Hepatic stellate cell (primary cell): Measurements from ENCODE around the gene NOL6.
A peak's percentile ranks its signal among the peaks of the same experiment; 100 is the strongest.

Source experiments
- DNase-seq: peaks from one replicate; pipeline ENCODE4 v3.0.0; 2011; ENCODE audit warnings: low spot score

Gene NOL6

DNA sequence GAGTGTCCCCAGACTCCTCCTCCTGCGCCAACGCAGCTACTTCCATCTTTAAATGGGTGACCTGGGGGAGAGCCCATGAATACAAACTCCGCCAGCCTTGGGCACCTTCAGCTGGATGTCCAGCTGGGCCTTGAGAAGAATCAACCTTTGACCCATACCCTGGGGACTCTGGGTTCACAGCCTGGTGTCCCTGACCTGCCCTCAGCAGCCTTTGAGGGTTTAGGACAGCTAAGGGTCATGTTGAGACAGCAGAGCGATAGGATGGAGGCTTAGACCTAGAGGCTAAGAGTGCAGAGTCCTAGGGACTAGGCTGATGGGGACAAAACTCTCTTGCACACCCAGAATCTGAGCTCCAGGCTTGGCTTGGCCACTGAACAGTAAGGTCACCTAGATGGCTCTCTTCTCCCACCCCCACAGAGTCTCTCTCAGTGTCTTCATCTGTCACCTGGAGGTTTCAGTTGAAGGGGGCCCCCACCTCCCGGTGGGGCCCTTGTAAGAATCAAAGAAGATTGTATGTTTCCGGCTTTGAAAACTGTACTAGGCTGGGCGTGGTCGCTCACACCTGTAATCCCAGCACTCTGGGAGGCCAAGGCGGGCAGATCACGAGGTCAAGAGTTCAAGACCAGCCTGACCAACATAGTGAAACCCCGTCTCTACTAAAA is 19.6 kb downstream of the NOL6 start:
- DNase-seq, result no peak

DNA sequence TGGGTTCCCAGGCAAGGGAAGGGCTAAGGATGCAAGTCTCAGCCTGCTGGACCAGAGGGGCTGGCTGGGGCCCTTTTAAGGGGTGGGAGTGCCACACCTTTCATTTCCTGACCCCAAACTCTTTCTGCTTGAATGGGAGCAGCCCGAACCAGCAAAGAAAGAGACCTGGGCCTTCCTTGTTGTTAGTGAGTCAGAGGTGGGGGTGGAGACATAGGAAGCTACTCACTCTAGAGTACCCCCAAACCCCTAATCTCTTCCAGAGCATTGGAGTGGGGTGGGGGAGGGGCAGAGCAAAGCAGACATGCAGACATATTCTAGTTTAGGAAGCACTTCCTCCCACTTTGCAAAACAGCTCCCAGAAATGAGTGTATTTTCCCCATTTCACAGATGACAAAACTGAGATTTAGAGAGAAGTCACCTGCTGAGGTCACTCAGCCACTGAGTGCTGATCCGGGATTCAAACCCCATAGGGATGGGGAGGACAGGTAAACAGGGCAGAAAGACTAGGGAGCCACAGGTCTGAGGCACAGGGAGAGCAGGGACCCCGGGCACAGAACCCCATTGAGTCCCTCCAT is 20.4 kb downstream of the NOL6 start:
- DNase-seq, result no peak

DNA sequence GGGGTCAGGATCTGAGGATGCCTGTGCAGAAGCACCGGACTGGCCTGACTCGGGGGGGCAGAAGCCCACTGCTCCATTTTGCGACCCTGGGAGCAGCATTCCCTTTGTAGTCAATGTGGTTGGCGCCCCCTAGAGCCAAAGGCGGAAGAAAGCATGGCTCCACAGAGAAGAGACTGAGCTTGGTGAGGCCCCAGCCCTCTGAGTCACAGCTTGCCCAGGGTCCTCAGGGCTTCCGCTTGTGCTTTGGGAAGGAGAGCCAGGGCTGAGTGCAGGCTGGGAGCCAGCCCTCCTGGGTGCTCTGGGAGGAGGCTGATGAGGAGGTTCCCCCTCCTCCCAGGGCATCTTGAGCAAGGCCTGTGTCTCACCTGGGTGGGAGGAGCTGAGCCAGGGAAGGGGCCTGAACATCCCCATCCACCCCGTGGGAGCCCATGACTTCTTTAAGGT is 20.9 kb downstream of the NOL6 start:
- DNase-seq, result peak; percentile 91

DNA sequence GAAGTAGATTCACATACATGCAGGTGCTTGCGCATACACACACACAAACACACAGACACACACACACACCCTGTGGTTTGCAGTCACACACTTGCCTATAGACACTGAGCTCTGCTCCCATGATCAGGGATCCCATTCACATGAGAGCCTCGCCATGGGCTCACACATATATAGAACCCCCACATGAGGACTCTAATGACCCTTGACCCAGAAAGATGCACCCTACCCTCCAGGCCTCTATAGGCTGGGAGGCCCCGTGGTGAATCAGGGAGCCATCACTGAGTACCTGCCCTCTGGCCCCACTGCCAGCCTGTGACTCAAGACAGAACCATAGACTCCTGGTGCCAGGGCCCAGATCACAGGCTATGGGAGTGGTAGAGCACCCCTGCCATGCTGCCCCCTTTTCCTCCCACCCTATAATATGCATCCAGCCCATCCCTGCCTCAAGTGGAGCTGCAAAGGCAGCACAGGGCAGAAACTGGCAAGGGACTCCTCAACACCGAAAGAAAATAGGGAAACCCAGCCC is 23.0 kb downstream of the NOL6 start:
- DNase-seq, result no peak

DNA sequence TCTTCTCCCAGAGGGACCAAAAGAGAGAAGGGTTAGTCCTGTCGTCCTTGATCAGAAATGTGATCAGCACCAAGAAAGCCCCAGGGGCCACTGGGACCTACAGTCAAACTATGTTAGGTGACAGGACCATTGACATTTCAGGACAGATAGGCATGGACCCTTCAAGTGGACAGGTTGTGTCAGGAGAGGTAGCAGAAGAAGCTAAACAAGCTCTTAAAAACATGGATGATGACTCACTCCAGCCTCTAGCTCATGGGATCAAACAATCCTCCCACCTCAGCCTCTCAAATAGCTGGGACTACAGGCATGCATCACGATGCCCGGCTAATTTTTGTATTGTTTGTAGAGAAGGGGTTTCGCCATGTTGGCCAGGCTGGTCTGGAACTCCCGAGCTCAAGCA is 24.0 kb downstream of the NOL6 start:
- DNase-seq, result no peak

DNA sequence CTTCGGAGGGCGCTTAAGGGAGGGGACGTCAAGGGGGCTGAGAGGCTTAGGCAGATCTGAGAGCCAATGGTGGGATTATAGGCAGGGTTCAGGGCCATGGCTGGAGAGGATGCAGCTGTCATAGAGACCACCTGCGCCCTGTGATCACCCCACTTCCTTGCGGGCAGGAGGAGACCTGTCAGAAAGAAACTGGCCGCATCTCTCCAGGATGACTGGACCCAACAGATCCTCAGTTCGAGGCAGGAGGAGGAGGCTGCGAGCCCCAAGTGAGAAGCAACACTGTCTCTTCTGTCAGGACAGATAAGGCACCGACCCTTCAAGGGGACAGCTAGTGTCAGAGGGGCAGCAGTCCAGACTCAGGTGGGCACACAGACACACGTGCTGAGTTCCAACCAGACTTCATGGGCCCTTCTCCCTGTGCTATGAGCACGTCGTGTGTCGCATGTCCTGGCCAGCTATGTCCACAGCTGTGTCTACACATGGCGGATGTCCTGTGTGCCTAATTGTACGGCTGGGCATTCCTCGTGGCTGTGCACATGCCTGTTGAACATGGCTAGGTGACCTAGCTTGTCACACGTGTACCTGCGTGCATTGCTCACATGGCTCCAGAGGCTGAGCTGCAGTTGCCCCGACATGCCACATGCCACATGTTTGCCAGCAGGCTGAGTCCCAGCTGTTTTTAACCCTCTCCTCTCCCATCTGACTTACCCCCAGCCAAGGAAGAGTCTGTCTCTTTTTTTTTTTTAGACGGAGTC is 25.7 kb downstream of the NOL6 start:
- DNase-seq, result no peak

DNA sequence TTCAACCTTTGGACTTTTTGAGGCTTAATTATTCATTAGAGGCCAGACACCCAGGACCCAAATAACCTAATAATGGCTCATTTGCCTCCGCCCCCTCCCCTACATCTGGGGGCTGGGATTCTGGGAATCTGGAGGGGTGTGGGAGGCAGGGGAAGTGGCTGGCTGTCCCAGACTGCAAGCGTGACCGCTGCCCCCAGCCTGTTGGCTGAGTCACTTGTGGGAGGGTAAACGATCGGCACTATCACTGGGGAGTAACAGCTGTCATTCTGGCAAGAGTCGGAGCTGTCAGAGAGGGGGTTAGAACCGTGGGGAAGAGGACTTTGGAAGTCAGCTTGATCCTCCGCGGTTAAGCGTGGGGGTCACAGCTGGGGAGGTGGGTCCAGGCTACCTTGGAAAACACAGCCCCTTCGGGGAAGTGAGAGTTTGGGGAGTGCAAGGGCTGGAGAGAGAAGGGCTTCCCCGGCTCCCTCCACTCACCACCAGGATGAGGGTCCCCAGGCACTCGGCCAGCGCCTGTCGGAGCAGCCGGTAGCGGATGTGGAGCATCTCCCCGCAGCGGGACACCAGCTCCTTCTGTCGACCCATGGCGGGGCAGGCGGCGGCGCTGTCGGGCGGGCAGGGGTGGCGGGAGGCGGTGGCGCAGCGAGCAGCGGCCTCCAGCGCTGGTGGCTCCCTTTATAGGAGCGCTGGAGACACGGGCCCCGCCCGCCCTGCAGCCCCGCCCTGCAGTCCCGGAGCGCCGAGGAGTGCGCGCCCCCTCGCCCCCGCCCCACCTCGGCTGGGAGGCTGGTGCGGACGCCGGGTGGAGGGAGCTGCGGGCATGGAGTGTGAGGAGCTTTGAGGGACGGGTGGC is 26.6 kb downstream of the NOL6 start, which contains the start of gene AQP3:
AQP3 (minus strand) TSS at position 648 of the 853 bp plus-strand sequence; CDS start at position 585, 63 bp downstream.
- DNase-seq, result peak; percentile 89

DNA sequence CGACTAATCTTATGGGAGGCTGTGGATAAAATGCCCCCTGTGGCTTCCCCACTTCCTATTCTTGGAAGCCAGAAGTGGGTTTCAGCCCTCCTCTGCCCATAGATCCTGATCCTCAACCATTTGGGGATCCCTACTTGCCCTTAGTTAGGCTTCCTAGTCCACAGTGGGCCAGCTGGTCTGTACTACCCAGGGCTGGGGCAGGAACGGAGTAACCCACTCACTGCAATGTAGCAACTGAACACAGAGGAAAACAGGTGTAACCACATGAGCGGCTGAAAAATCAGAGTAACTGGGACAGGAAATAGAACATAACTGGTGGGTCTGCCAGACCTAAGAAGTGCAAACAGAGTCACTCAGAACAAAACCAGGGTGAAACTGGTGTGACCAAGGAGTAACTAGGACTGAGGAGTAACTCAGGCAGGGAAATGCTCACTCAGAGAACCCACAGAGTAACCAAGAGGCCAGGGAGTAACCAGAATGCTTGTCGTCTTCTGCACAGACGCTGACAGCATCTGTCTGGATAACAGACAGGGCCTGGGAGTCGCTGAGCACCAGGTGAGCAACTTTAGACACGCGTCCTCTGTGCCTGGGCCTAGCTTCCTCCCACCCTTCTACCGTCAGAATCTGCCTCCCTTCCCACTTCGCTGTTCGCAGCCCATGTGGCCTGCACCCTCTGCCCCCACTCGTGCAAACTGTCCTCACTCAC is 27.3 kb downstream of the NOL6 start:
- no peak for DNase-seq

DNA sequence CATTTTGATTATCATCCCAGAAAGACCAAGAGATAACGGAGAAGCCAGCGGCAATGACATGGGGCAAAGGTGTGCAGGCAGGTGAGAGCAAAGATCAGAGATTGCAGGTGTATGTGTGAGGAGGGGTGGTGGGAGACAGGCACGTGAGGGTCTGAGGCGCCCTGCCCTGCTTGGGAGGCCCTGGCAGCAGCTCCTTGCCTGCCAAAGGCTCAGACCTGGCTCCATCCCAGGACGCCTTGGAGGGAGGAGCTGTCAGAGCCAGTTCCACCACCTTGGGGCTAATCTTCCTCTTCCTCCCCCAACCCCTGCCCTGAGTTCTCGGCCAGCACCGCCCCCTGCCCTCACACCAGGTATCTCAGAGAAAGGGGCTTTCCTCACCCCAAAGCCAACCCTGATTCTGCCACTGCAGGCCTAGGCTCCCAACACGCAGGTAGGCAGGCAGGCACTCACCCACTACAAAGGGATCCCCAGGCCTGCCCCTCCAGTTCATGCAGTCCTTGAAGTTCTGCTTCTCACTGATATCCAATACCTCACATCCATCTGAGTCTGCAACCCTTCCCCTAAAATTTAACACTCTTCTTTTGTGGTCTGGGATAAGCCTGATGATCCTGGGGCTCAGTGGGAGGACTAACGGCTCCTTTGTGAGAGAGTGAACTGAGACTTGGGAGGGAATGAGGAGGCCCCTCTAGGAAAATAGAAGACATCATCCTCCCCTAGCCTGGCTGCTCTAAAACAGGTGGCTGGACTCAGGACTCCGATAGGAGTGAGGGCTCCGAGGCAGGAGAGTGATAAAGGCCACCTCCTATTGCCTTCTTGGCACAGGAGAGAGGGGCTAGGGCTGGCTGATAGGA is 28.1 kb downstream of the NOL6 start:
- DNase-seq, result no peak

DNA sequence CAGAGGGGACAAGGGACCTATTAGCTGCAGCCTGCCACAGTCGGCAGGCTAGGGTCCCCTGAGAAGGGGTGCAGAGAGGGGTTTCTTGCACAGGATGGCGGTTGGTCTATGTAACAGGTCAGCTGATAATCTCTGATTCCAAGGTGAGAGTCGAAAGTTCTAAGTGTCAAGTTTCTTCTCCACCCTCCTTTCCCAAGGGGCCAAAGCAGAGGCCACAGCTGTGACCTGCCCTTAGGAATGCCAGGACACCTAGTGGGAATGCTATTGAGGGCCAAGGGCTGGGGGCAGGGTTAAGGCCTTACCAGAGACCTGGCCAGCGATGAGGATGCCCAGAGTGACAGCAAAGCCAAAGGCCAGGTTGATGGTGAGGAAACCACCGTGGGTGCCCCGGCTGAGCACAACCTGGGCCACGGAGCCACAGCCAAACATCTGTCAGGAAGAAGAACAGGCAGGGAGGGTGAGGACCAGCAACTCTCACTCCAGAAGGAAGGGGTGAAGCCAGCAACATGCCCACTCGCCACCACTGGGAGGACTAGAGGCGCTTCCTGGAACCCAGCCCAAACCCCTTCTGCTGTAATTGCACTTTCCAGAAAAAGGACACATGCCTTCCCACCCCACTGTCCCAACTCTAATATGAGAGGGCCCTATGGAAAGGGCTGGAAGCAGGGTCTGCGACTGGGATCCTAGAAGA is 30.1 kb downstream of the NOL6 start:
- DNase-seq, result no peak

DNA sequence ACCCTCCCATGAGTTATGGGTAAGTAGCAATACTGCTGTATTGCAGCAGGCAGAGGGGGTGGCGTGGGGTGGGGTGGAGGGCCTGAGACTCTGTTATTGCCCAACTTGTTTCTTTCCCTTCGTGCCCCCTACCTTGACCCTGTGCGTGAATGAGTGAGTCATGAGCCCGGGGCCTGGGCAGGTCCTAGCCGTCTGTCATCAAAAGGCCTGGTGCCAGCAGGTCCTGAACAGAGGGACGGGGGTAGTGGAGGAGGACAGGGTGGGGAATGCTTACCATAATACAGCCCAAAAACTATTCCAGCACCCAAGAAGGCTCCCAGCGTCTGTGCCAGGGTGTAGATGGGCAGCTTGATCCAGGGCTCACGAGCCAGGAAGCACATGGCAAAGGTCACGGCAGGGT is 30.7 kb downstream of the NOL6 start:
- no peak for DNase-seq

DNA sequence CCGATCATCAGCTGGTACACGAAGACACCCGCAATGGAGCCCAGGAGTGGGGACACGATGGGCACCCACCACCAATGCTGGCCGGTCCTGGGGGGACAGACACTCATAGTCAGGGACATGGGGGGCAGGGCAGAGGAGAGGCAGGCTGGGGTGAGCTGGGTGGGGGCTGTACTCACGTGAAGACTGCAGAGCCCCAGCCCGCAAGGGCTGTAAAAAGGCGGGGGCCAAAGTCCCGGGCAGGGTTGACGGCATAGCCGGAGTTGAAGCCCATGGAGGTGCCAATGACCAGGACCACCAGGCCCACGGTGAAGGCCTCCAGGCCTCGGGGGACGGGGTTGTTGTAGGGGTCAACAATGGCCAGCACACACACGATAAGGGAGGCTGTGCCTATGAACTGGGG is 31.6 kb downstream of the NOL6 start:
- DNase-seq, result no peak

DNA sequence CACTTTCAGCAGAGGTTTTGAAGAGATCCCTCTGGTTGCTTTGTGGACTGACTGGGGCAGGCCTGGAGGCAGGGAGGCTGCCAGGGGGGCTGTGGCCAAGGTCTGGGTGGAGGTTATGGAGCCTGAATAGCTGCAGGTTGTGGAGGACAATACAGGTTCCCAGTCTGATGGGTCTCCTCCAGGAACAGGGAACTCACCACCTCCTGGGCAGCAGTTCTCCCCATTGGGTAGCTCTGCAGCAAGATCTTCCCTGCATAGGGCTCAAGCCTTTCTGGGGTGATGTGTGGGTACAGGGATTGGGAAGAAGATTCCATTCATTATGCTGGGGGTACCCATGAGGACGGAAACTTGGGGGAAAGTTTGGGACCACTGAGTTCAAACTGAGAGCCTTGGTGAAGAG is 33.1 kb downstream of the NOL6 start:
- no peak for DNase-seq

DNA sequence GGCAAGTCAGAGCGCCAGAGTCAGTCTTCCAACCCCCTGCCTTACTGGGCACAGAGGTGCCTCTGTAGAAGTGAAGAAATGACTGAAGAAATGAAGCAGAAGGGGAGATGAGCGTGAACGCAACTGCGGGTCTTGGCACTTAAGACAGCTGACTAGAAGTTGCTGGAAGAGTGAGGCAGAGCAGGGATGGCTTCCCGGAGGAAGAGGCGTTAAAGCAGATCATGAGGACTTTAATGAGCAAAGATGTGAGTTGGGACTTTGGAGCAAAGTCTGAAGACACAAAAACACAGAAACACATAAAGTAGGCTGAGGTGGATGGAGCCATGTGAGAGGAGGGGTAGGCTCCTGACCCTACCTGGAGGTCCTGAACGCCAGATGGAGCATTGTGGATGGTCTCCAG is 33.5 kb downstream of the NOL6 start:
- no peak for DNase-seq

DNA sequence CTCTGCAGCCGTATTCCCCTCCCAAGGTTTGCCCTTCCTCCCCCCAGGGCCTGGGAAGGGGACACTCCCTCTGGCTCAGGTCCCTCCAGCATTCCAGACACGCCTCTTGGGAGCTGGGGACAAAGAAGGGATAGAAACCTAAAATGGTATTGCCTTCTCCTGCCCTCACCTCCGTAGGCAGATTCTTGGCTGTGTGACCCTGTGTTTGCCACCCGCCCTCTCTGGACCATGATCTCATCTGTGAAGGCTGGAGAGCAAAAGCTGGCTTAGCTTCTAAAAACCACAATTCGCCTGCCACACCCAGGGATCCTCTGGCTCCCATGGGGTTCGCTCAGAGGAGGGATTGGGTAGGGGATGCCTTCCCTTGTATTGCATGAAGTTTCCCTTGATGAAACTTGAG is 34.0 kb downstream of the NOL6 start:
- DNase-seq, result no peak

DNA sequence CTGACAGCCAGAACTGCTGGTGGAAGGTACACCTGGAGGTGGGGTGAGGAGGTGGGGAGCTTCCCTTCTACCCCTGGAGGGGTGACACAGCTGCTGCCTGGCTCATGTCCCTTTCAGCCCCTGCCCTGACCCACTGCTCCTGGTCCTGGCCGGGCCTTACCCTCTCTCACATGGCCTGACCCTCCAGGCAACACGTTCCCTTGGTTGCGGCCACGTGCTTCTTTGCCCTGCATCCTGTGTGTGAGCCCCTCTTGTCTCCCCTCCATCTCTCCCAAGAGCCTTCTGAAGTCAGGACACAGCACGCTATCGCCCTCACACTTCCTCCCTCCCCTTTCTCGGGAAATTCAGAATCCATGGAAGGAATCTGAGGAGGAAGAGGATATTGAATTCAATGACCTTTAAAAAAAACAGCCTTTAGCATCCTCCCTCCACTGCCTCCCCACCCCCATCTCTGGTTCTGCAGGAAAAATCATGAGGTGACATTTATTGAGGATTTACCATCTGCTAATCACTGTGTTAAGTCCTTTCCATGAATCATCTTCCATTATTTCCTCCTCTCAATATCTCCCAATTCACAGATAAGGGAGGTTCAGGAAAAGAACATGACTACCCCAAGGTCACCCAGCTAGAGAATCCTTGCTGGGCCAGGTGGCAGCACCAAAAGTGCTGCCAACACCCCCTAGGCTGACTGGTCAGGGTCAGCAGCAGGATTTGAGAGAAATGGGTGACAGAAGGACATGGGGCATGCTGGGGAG is 34.6 kb downstream of the NOL6 start:
- DNase-seq, result no peak

DNA sequence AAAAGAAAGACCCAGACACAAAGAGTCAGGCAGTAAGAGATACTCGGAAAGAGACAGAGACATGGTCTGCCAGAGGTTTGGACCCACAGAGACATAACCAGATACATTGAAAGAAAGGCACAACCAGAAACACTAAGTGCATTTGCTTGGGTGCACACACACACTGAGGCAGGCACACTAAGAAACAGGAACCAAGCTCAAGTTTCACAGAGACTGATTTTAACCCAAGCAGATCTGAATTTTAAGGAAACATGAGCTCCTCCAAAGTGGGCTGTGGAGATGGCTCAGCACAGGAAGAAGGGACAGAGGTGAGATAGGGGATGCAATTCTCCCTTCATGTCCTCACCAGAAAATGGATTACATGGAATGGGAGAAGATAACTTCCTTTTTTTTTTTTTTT is 35.8 kb downstream of the NOL6 start:
- DNase-seq, result no peak

DNA sequence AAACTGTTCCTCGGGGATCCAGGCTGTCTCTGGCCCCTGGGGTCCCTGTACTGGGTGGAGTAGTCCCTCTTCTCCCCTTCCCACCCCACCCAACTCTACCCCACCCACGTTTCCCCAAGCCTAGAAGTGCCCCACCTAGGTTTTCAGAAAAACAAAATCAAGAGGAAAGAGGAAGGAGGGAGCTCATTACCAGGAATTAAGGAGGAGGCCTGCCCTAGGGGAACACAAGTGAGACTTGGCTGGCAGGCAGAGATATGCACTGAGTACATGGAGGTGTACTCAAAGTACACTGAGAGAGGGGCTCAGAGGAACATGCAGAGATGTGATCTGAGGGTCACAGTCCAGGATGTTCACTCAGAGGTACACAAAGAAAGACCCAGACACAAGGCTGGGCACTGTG is 36.5 kb downstream of the NOL6 start:
- no peak for DNase-seq

DNA sequence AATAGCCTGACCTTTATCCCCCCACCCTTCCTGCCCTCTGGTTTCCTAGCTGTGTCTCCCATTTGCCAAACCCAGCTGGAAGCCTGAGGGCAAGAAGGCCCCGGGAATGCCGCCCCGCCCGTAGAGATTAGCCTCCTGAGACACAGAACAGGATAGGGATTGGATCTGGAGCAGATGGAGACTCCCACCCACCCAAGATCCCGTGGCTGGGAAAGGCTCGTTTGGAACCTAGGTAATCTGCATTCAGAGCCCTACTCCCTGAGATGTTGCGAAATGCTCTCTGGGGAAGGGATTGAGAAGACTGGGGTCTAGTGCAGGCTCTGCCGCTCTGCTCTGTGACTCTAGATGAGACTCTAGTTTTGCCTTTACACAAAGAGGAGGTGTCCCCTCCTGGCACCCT is 37.3 kb downstream of the NOL6 start:
- DNase-seq, result no peak
